Stimulated activated CD4-positive, alpha-beta T cell treated with anti-CD3 and anti-CD28 coated beads, TNF-alpha, amount 100 ng/mL, for 48 hours (primary cell): ENCODE results near the gene STAB2.

Source experiments
- DNase-seq, 3 donors: peaks; one replicate each; pipeline ENCODE4 v3.0.0-alpha.2; 2020; ENCODE audit warnings: low read depth in 3 of 3

The STAB2 gene

DNA sequence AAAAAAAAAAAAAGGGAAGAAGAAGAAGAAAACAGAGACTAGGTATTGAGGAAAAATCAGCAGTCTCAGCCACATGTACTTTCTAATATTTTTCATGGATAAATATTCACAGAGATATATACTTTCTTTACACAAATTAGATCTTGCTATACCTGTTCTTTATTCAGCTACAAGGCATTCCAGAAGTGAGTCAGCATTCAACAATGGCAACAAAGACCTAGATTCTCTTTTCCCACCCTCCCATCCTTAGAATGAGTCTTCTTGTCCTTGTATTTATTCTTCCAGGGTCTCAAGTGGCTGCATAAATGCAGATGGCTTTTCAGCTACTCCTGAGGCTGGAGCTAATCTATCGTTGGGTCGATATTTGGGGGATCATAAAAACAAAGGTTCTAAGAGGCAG lies 160.9 kb downstream of the STAB2 start:
- no peak for DNase-seq

DNA sequence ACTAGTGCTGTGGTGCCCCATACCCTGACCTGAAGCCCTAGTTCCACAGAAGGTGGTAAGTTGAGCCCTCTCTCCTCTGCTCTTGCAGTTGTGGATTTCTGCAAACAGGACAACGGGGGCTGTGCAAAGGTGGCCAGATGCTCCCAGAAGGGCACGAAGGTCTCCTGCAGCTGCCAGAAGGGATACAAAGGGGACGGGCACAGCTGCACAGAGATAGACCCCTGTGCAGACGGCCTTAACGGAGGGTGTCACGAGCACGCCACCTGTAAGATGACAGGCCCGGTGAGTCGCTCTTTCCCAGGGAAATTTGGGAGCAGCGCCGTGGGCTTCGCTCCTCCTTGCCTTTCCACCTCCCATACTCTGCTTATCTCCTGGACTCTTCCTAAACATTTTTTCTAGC lies 161.8 kb downstream of the STAB2 start:
- no peak for DNase-seq

DNA sequence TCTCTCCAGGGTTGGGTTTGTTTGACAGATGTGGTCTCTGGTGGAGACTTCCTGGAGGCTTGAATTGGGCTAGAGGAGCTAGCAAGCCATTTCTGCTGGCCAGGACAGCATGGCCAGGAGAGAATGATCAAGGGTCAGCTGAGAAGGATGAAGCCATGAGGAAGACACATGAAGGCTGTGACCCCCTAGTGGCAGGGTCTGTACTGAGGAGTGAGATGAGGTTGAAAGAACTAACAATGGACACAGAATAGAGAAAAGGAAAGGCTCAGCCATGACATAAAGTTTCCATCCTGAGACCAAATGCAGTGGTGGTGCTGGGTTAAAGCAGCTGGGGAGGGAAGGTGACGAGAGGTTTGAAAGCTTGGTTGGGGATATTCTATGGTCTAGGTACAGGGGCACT lies 164.1 kb downstream of the STAB2 start:
- no peak for DNase-seq

DNA sequence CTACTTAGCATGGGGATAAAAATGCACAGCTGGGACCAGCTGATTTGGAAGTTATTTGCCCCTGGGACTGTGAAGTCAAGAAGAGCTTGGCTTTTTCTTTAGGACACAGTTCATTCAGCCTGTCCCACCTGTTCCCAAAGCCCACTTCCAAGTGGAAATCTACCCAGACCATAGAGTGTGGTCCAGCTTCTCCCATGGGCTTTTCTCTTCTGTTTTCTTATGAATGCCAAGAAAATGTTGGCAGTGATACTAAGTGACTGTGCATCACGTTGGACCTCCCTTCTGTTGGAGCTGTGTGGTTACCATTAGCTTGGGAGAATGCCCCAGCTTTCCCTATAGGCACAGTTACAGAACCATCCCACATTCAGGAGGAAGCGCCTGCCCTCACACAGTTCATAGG lies 164.5 kb downstream of the STAB2 start:
- DNase-seq: no peak

GRCh38 chr12:103755425-103755824 lies 168.4 kb downstream of the STAB2 start:
- no peak for DNase-seq

- DNase-seq: no peak
Measured at GRCh38 chr12:103756443-103756842, 169.4 kb downstream of the STAB2 start.

DNA sequence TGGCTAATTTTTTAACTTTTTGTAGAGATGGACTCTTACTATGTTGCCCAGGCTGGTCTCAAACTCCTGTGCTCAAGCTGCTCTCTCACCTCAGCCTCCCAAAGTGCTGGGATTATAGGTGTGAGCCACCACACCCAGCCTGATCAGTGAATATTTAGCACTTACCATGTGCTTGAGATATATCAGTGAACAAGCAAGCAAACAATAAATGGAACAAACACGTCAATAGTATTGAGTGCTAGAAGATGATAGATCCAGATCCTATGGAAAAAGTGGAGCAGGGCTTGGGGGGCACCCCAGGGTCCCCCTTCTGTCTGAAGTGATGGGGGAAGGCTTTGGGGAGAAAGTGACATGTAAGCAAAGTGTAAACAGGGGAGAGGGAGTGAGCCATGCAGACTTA lies 170.2 kb downstream of the STAB2 start:
- no peak for DNase-seq

- no peak for DNase-seq
Measured at GRCh38 chr12:103758310-103759089, 171.4 kb downstream of the STAB2 start.

DNA sequence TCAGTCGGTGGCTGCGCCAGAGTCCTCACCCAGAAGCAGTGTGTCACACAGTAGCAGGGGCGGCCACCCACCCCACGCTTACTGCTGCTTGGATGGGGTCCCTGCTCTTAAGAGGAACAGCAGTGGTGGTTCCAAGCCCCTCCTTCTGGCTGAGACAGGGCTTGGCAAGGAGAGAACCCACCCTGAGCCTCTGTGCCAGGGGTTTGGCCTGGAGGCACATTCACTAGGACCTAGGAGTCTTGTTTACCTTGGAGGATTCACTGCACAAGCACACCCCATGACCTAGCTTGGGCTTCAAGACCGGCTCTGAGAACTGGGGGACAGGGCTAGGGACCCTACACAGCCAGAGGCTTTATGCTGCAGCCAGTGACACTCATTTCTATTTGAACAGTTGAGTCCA lies 175.4 kb downstream of the STAB2 start:
- DNase-seq: no peak

- DNase-seq: no peak
Measured at GRCh38 chr12:103765322-103765721, 178.2 kb downstream of the STAB2 start.

- DNase-seq: no peak
Measured at GRCh38 chr12:103766028-103766427, 179.0 kb downstream of the STAB2 start.

- DNase-seq: no peak
Measured at GRCh38 chr12:103768467-103769123, 181.5 kb downstream of the STAB2 start.

DNA sequence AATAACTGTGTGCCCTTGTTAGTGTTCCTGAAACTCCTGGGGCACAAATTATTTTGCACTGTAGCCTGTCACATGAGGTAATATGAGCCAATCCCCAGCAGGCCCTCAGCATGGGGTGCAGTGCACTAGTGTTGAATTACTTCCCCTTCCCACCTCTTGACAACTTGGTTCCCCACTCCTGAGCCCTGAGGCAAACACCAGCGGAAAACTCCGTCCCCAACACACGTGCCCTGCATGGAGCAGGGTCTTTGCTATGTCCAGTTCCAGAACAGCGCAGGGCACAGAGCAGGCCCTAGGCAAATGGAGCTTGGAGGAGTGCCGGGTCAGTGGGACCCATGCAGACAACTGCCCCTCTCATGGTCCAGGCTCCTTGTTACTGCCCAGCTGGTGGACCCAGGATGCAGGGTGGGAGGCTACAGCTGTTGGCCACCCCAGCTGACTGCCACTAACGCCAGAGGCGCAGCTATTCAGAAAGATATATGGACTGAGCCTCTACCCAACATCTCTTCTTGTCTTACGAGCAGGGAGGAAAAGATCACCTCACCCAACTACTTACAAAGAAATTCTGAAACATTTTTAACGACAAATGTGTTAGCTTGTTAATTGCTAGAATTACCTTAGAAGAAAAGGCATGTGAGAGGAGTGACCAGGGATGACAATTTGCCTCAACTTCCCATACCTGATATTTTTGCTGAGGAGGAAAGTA lies 182.3 kb downstream of the STAB2 start:
- no peak for DNase-seq

- DNase-seq: no peak
Measured at GRCh38 chr12:103771466-103771865, 184.4 kb downstream of the STAB2 start.

- no peak for DNase-seq
Measured at GRCh38 chr12:103772367-103773108, 185.5 kb downstream of the STAB2 start.

GRCh38 chr12:103773109-103773910 lies 186.2 kb downstream of the STAB2 start:
- DNase-seq: no peak

DNA sequence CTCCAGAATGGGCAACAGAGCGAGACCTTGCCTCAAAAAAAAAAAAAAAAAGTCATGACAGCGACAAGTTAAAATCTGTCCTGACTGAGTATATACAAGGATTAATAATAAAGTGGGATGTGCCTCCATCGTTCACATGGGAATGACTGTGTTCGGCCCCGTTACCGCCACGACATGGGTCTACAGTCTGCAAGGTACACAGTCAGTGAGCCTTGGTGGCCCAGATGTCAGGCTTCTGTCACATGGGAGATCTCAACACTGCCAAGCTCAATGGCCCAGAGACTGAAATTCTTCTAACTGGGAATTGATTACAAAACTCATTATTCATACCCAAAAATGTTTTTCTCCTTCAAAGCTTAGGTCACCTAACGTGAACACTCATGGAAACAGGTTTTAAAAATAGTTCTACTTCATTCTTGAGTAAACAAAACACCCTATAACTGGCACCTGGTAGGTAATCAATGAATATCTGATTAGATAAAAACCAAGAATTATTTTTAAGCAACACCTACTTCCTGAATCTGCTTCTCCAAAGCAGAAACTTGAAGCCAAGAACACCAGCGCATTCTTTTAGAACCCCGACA lies 188.0 kb downstream of the STAB2 start:
- DNase-seq: no peak

DNA sequence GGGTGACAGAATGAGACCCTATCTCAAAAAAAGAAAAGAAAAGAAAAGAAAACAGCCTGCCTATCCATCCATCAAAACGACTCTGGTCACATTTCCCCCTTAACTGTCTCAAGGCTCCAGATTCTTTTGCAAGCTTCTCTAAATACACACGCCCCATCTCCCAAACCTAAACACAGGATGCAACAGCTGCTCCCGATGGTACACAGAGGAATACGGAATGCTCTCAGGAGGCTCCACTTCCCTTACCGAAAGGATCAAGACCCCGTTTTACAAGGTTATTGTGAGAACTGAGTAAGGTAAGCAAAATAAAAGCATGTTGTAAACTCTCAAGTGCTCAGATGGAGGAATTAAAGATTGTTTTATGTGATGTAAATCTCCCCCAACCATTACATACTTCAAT lies 191.7 kb downstream of the STAB2 start:
- no peak for DNase-seq

DNA sequence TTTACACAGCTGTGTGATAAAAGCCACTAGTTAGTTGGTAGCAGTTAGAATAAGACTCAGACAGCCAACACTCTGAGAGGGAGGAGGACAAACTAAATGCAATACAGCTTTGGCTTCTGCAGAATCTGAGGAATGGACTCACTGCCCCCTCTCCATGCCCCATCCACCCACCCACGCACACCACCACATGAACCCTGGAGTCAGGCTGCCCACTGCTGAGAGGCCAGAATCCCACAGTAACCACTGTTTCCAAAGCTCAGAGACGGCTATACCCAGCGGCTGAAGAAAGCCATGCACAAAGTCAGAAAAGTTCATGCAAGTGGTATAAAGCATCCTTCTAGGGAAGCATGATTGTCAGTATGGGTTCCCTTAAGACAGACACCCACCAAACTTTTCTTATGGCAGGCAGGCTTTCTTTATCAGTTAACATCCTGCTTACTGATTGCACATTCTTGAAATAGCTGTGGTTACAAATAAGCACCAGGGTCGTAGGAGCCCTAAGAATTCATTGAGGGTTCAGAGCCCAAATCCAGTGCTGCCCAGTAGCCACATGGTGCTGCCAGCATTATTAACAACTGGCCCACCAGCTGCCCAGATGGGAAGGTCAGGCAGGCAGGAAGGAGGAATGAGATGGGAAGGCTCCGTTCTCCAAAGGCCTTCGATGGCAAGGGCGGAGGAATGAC lies 192.5 kb downstream of the STAB2 start:
- DNase-seq: no peak

DNA sequence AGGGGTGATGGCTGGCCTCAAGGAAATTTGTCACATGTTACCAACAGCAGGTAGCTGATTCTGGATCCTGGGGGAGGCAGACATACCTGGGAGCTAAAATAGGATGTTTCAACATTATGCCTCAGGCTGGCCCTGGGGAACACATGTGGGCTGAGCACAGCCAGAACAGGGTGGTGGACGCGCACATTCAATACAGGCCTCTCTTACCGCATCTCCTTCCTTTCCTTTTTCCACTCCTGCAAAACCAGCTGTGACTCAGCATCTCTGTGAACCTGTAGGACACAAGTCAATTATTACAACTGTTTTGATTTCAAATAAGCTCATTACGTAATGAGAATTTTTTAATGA lies 193.0 kb downstream of the STAB2 start:
- DNase-seq: no peak

GRCh38 chr12:103780992-103781391 lies 193.9 kb downstream of the STAB2 start:
- no peak for DNase-seq
